ENCODE measurements around the gene TFAP2A.
A peak's percentile ranks its signal among the peaks of the same experiment; 100 is the strongest.

The TFAP2A gene

DNA sequence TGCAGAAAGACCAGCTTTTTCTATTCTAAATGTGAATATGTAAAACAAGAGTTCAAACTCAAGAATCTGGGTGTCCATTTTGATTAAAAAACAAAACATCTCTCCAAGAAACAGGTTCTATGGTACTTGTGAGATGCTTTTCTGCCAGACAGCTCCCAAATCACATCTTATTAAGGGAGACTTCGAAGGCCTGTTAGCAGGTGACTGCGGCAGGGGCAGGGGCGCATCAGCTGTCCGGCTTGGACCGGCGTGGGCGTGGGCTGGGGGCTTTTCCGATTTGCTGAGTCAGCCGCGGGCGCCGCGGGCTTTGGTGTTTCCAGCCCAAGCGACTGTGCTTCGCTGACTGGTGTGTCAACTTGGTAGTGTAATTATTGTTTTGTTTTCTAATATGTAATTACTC lies 32.6 kb downstream of the TFAP2A start:
- DNase-seq = no peak

DNA sequence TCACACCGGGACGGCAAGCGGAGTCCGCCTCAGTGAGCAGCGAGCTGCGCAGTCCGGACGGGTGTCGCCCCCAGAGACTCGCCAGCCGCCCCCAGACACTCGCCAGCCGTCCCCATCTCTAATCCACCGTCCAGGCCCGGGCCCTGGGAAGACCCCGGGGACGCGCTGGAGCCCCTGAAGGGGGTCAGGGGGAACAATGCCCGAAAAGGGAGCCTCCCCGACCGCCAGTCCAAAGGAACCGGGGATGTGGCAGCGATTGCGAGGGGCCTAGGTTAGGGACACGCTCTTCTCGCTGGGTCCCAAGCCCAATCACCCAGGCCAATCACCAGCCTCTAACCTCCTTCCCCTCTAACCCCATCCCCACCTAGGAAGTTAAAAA lies 33.1 kb downstream of the TFAP2A start:
- no peak for DNase-seq

DNA sequence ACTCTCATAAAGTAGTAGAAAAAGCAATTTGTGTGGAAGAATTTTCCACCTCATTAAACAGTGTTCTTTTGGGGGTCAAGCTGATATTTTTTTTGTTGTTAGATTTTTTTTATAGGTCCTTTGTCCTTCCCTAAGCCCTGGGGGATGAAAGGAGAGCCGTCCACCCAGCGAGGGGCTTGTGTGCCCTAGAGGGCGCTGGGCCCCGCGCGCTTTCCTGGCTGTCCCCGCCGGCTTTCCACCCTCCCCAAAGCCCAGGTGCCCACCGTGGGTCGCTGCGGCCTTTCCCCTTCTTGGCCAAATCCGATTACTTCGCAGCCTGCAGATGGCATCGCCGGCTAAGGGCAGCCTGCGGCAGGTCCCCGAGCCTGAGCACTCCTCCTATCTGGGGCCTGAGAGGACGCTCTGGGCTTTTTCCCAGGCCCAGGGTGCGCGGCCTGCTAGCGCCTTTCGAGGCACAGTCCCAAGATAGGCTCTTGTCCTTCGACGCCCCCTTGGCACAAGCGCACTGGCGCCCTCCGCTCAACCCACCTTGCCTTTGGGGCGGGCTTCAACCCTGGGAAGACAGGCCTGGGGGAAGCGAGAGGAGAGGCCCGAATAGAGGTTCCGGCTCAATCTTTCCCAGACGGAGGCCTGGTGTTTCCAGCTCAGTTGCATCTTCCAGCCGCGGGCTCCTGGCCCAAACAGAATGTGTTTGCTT lies 33.6 kb downstream of the TFAP2A start:
- no peak for DNase-seq

DNA sequence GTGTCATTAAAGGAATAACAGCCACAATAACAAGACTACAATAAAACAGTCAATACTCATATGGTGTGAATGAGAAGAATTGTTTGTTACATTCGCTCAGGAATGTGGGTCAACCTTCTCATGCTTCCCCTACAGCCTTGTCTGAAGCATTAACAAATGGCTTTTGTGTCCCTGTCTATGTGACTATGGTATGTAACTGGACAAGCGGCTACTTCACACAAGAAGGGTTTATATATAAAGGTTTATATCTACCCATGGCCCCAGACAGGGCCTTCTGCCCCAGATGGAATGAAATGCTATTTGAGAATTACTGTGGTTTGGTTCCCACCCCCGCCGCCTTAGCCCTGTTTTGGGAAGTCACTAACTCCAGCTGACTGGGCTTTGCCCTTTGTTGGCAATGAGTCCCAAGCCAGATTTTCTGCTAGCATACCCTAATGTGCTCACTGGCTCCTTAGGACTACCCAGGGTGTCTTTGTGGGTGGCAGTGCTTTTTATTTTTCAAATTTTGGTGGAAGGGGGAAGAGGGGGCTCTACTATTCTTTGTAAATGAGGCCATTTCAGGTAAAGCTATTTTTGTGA lies 39.4 kb downstream of the TFAP2A start:
- no peak for DNase-seq

DNA sequence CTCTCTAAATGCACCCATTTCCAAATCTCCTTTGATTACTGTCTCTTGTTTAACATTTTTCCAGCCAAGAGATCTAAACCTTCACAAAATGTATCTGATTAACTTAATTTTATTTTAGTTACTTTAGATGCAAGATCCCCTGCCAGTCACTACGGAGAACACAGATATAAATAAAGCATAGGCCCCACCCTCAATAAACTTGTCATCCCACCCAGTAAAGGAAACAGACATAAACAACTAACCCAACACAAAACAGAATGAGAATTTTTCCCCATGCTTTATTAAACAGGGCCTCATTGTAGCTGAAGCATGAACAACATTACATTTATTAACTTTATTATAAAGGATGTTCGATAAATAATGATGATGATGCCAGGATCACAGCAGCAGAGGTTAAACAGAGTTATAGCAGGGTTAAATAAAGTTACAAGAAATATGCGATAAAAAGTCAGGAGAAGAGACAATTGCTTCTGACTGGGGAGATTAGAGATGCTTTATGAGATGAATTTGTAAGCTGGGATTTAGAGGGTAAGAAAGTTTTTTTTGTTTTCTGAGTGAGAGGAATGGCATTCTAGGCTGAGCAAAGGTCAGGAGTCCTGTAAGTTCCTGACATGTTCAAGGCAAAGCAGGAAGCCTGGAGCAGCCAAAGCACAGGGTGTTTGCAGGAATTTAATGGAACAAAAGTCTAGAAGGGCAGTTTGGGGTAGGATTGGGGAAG lies 41.1 kb downstream of the TFAP2A start:
- DNase-seq = no peak

DNA sequence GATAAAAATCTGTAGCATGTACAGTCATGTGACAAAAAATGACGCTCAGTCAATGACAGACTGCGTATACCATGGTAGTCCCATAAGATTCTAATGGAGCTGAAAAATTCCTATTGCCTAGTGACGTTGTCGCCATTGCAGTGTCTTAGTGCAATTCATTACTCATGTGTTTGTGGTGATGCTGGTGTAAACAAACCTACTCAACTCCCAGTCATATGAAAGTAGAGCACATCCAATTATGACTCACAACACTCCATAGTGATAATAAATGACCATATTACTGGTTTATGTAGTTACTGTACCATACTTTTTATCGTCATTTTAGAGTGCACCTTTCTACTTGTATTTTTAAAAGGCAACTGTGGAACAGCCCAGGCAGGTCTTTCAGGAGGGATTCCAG lies 45.0 kb downstream of the TFAP2A start:
- no peak for DNase-seq

DNA sequence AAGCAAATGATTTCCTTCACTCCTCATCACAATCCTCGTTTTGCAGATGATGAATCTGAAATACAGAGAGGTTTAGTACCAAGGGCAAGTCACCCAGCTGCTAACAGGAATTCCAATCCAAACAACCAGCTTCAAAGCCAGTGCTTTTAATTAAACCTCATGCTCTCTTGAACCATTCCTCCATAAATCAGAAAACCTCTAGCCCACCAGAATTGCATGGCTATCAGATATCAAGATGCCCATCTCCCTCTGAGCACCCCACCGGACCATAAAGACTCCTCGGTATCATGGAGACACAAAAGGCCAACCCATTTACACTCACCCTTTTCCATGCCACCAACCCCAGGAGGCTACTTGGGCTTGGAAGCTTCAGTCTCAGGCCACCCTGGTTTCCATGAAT lies 46.0 kb downstream of the TFAP2A start:
- DNase-seq = no peak

DNA sequence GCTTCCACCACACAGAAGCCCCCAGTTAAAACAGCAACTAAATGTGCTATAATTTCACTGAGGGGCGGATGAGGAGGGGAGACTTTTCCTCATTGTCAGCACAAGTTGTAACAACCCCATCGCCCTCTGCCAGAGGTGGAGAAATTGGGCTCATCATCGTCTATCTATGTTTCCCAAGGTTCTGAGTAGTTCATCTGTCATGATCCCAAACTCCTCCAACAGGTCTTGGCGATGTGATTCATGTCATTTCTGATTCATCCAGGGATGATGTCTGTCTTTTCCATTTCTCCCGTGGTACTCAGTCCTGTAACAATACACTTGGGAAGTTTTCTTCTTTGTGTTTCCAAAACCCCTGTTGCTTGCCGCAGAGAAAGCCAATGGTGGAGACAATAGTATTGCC lies 51.0 kb downstream of the TFAP2A start:
- no peak for DNase-seq

DNA sequence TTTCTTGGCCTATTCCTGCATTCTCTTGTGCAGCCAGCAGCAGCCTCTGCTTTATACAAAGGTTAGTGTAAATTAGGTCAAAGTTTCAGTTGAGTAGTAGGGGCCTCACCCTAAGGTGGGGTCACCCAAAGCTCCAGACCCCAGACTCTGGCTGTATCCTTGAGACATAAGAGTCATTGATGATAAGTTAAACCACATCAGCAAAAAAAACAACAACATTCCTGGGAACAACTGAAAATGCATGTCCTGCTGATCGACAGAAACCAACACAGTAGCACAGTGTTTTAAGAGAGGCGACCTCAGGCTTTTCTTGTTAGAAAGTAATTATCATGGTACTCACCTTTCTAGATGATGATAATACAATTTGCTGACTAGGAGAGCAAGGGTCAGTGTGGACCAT lies 52.6 kb downstream of the TFAP2A start:
- no peak for DNase-seq

DNA sequence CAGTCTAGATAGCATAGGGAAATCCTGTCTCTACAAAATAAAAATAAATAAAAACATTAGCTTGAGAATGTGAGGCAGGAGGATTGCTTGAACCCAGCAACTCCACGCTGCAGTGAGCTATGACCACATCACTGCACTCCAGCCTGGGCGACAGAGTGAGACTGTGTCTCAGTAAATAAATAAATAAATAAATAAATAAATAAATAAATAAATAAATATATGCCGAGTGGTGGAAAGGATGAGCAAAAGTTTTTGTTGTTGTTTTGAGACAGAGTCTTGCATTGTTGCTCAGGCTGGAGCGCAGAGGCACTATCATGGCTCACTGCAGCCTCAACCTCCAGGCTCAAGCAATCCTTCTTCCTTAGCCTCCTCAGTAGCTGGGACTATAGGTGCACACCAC lies 53.4 kb downstream of the TFAP2A start:
- DNase-seq = no peak

DNA sequence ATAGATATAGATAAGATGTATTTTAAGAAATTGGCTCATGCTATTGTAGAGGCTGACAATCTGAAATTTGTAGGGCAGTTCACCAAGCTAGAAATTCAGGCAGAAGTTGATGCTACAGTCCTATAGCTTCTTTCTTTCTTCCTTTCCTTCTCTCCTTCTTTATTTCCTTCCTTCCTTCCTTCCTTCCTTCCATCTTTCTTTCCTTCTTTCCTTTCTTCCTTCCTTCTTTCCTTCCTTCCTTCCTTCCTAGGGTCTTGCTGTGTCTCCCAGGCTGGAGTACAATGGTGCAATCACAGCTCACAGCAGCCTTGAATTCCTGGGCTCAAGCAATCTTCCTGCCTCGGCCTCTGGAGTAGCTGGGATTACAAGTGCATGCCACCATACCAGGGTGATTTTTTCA lies 55.3 kb downstream of the TFAP2A start:
- DNase-seq = no peak

DNA sequence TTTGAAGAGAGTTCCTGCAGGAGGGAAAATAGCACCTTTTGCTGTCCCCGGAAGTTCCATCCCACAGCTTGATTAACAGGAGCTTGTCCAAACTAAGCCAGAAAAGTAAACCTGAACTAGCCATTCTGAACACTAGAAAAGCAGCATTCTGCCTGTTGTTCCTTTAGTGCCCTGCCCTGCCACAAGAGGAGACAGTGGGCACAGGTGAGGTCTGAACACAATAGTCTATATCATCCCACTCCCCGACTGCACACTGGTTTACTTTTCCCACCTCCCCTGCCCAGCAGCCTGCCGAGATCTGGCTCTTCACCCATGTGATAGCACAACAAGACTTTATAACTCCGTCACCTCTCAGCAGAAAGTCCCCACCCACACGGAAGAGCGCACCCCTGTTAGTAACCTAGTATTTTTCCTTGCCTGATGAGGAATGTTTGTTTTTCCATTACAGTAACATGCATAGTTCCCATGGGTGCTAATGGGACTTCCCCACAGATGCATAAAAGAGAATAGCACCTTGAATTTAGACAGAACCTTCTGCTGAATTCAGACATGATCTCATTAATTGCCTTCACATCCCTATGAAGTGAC lies 59.7 kb downstream of the TFAP2A start:
- DNase-seq = peak; percentile 6

DNA sequence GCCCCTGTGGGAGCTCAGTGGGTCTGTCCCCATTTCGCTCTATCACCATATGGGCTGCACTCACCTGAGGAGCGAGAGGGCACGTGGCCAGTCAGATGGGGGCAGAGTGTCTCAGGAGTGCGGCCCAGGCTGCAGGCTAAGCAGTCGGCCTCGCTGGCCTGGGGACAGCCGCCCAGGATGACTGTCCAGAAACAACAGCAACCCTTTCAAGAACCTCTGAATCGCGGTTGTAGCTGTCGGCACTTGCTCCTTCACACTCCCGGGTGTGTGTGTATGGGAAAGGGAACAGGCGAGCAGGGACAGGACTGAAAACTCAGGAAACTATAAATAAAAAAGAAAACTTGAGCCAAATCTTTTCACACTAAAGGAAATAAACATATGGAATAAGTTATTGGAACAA lies 63.1 kb downstream of the TFAP2A start:
- DNase-seq = no peak

DNA sequence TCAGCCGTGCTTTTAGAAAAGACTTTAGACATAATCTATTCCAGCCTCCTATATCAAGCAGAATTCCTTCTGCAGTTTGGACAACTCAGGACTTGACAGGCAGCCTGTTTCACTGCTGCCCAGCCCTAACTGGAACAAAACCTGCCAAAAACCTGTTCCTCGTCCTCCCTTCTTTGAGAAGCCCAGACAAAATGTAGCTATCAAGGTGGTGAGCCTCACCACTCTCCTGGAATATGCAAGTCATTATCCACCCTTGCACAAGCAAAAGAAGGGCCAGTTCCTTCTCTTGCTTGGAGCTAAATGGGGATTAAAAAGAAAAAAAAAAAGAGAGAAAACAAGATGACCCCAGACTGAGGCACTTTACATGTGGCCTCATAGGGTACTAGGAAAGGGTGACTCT lies 64.2 kb downstream of the TFAP2A start:
- DNase-seq = no peak

DNA sequence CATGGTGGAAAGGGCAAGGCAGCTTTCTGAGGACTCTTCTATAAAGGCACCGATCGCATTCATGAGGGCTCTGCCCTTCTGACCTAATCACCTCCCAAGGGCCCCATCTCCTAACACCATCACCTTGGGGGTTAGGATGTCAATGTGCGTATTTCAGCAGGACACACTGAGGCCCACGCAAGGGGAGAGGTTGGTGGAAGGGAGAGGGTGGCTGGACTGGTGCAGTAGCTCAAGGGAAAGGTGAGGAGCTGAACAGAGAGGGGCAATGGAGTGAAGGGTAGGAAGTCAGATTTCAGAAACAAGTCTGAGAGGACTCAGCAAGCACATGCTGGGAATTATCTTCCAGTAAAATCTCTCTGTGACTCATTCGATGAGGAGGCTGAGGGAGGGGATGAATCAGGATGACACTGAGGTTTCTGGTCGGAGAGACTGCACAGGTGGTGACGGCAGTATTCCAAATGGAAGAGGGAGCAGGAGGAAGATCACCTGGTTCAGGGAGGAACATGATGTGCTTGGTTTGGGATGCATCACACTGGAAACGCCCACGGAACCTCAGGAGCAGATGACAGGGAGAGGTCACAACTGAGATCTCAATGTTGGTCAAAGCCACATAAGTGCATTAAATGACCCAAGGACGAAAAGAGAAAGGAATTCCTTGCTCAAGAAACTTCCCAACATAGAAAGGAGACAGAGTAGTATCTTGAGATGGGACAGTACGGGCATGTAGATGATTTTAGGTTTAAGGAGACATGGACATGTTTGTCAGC lies 67.1 kb downstream of the TFAP2A start:
- no peak for DNase-seq

Data from stimulated activated CD4-positive, alpha-beta T cell treated with anti-CD3 and anti-CD28 coated beads, Interleukin-4, amount 100 ng/mL, for 24 hours (primary cell).